Smooth muscle cell of the coronary artery (primary cell): ENCODE measurements around the gene DLG4. TPM values are rescaled to one million over a fixed set of nuclear protein-coding genes. Genes with fewer than 3 reads are reported as not detected.

ENCODE experiments used
- total RNA-seq: library from RNA; depleted of rRNA; stranded (reverse); fragments of >200 nt; gene quantifications from 2 replicates; pipeline ENCODE4 v1.2.3, GENCODE V29; 2014; ENCODE audit warnings: low replicate concordance

Gene DLG4
- 8.3 and 20.8 TPM in 2 replicates for total RNA-seq

GRCh38 chr17:7219812-7220592 is at the start of gene DLG4, which contains the start of gene ACADVL:
TSS of gene DLG4 (minus strand) at chr17:7219836.
TSS of gene ACADVL (plus strand) at chr17:7219938. CDS start at chr17:7219985, 47 bp downstream.

DNA sequence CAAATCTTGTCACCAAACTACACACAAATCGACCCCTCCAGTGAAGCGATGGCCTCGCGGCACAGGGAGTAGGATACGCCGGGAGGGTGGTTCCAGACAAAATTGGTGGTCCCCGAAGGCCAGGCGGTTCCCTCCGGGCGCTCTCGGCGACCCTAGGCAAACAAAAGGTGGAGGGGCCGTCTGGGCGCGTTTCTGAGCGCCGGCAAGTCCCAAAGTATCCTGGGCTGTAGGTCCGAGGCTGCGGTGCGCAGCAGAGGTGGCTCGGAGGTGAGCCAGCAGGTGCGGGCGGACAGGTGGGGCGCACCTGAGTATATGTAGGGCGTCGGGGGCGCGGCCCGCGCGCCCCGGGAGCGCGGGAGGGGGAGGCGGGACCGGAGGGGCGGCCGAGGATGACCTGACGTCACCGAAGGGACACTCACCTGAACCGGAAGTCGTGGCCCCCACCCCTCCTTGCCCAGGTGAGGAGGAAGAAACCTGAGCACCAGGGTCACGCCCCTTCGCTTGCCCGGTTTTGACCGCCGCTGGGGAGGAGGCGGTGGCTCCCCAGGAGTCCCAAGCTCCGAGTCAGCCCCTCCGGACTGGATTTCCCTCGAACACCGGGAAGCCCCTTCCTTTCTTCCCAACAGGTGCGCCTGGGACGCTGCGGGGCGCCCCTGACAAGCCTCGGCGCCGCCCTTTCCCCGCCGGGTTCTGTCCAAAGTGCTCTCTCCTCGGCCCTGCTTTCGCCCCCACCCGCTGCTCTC is 42.7 kb upstream of the DLG4 start, which contains the start of gene CLDN7:
Gene CLDN7 (minus strand): TSS at position 287 of the 743 bp plus-strand sequence. CDS start 435 bp downstream, outside the sequence.

DNA sequence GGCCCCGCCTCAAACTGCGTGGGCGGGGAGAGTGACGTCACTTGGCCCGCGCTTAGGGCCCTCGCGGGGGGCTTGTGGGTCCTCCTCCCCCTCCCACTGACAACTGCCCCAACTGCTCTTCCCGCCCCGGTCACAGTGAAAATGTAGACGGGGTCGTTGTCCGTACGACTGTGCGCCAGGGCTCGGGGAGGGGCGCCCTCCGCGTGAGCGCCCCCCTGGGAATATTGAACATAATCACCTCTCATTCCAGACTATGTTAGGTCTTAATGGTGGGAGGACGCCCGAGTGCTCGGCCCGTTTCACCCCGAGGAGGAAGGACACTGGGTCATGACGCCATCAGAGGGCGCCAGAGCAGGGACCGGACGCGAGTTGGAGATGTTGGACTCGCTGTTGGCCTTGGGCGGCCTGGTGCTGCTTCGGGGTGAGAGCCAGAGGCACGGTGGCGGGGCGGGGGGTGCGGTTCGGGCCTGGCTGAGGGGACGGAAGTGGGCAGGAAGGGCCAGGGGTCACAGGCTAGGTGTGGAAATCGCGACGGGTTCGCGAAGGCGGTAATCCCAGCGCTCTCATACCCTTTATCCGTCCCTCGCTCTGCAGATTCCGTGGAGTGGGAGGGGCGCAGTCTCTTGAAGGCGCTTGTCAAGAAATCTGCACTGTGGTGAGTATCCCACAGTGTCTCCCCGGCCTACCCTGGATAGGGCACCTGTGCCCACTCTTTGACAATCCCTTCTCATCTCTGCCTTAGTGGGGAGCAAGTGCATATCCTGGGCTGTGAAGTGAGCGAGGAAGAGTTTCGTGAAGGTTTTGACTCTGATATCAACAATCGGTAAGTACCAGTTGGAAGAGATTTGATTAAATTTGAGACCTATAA is 32.8 kb upstream of the DLG4 start, which contains the start of gene ELP5:
Gene ELP5 (plus strand): TSS at position 40 of the 868 bp plus-strand sequence. CDS start 336 bp downstream, at position 376.

GRCh38 chr17:7251661-7252175 is 32.1 kb upstream of the DLG4 start, which contains the start of gene CTDNEP1:
TSS of gene CTDNEP1 (minus strand) at chr17:7251734. CDS start at chr17:7251296, 438 bp downstream.

GRCh38 chr17:7241783-7242716 is 22.4 kb upstream of the DLG4 start, which contains the start of gene GABARAP:
TSS of gene GABARAP (minus strand) at chr17:7242449. CDS start at chr17:7242330, 119 bp downstream.

GRCh38 chr17:7239091-7240027 is 19.7 kb upstream of the DLG4 start, which contains the start of gene PHF23:
TSS of gene PHF23 (minus strand) at chr17:7239457. CDS start at chr17:7239279, 178 bp downstream.

DNA sequence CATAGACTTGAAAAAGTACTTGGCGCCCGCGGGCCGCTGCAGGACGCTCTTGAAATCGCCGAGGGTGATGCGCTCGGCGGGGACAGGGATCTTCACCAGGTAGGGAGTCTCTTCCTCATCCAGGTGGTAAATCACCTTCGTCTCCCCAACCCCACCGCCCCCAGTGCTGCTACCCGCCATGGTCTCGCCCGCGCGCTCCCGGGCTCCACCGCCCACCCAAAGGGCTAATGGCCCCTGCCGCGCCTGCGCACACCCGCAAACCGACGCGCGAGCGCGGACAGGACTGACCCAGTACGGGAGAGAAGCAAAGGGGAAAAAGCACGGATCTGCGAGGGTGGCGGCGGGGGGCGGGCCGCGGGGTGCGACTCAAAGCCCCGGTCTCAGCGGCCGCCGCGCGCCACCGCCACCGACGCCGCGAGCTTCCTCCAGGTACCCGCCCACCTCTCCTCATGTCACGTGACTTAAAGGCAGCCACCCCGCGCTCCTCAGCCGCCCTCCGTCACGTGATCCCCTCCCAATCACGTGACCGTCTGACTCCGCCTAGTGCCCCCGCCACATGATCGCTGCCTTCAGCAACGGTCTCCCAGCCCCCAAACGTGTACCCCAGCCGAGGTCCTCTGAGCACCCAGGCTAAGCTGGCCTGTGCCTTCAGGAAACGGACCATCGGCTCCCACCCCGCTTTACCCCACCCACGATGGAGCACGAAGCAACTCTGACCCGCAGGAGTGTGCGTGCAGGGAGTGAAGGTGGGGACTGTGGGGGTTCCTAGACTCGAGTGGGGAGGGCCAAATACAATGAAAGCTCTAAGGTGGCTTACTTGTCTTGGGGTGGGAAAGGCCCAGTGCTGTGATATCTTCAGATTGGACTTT is 14.7 kb upstream of the DLG4 start, which contains the start of gene DVL2:
Gene DVL2 (minus strand): TSS at position 435 of the 869 bp plus-strand sequence. CDS start 255 bp downstream, at position 180.

GRCh38 chr17:7179317-7180254 is 40.0 kb downstream of the DLG4 start, which contains the start of gene ASGR1:
TSS of gene ASGR1 (minus strand) at chr17:7179370. CDS start at chr17:7178563, 807 bp downstream.

Other genes with a start within 250 kb of the DLG4 start
- under 0.01 TPM in 1 of 2 replicates, not detected in the other for gene ALOX12, start 223.8 kb downstream of the DLG4 start, total RNA-seq
- 23.3 and 44.7 TPM in 2 replicates for gene RNASEK, start 207.2 kb downstream of the DLG4 start, total RNA-seq
- 0.30 and 0.47 TPM in 2 replicates for gene BCL6B, start 196.8 kb downstream of the DLG4 start, total RNA-seq
- gene SLC16A13, start 183.8 kb downstream of the DLG4 start, total RNA-seq = 0.12 and 0.23 TPM in 2 replicates
- gene SLC16A11, start 175.7 kb downstream of the DLG4 start, total RNA-seq = 0.08 and 0.12 TPM in 2 replicates
- 0.70 TPM in 1 of 2 replicates, not detected in the other for gene CLEC10A, start 139.6 kb downstream of the DLG4 start, total RNA-seq
- gene ASGR2, start 105.0 kb downstream of the DLG4 start, total RNA-seq = not detected in 2 replicates
- under 0.01 and 0.68 TPM in 2 replicates for gene ASGR1, start 40.5 kb downstream of the DLG4 start, total RNA-seq
- gene ACADVL, start 102 bp upstream of the DLG4 start, total RNA-seq = 248 and 288 TPM in 2 replicates
- gene DVL2, start 14.7 kb upstream of the DLG4 start, total RNA-seq = 56.3 and 89.0 TPM in 2 replicates
- gene PHF23, start 19.6 kb upstream of the DLG4 start, total RNA-seq = 38.3 and 41.2 TPM in 2 replicates
- 180 and 222 TPM in 2 replicates for gene GABARAP, start 22.6 kb upstream of the DLG4 start, total RNA-seq
- gene CTDNEP1, start 31.9 kb upstream of the DLG4 start, total RNA-seq = 16.7 and 21.2 TPM in 2 replicates
- 20.6 and 25.9 TPM in 2 replicates for gene ELP5, start 32.4 kb upstream of the DLG4 start, total RNA-seq
- 0.70 and 1.6 TPM in 2 replicates for gene CLDN7, start 42.6 kb upstream of the DLG4 start, total RNA-seq
- gene SLC2A4, start 61.9 kb upstream of the DLG4 start, total RNA-seq = 0.08 and 0.12 TPM in 2 replicates
- not detected in 2 replicates for gene YBX2, start 74.8 kb upstream of the DLG4 start, total RNA-seq
- gene EIF5A, start 87.8 kb upstream of the DLG4 start, total RNA-seq = 688 and 774 TPM in 2 replicates
- gene GPS2, start 95.5 kb upstream of the DLG4 start, total RNA-seq = 21.7 and 32.9 TPM in 2 replicates
- 16.8 and 28.4 TPM in 2 replicates for gene NEURL4, start 109.5 kb upstream of the DLG4 start, total RNA-seq
- 1.3 and 4.3 TPM in 2 replicates for gene ACAP1, start 116.7 kb upstream of the DLG4 start, total RNA-seq
- gene KCTD11, start 132.3 kb upstream of the DLG4 start, total RNA-seq = 4.9 and 10.4 TPM in 2 replicates
- gene TMEM95, start 135.3 kb upstream of the DLG4 start, total RNA-seq = not detected in 2 replicates
- gene TNK1, start 161.3 kb upstream of the DLG4 start, total RNA-seq = 0.08 and 0.35 TPM in 2 replicates
- 8.5 and 23.2 TPM in 2 replicates for gene PLSCR3, start 174.7 kb upstream of the DLG4 start, total RNA-seq
- gene TMEM256, start 184.3 kb upstream of the DLG4 start, total RNA-seq = 42.7 and 135 TPM in 2 replicates
- gene NLGN2, start 188.0 kb upstream of the DLG4 start, total RNA-seq = 3.7 and 5.0 TPM in 2 replicates
- not detected in 2 replicates for gene SPEM1, start 200.5 kb upstream of the DLG4 start, total RNA-seq
- not detected in 2 replicates for gene SPEM2, start 205.8 kb upstream of the DLG4 start, total RNA-seq
- not detected in 2 replicates for gene SPEM3, start 209.0 kb upstream of the DLG4 start, total RNA-seq
- 0.94 and 4.4 TPM in 2 replicates for gene TMEM102, start 215.6 kb upstream of the DLG4 start, total RNA-seq
- 2.6 and 5.4 TPM in 2 replicates for gene FGF11, start 219.7 kb upstream of the DLG4 start, total RNA-seq
- gene CHRNB1, start 225.2 kb upstream of the DLG4 start, total RNA-seq = 7.1 and 9.6 TPM in 2 replicates